ENCODE results near the gene LRIG3.

DNA sequence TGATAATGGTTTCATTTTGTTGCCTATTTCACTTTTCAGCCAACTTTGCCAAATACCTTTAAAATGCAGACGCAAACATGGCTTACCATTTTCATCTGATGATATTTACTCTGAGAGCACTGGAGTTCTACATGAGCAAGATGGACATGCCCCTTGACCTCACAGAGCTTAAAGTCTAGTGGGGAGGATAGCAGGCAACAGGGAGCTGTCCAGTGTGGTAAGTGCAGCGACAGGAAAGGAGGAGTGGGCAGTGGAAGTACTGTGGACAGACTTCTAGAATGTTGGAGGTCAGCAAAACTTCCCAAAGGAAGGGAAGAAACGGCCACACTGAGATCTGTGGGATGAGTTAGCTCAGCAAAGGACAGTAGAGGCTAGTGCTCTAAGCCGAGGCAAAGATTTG, 25.3 kb downstream of the LRIG3 start:
- no peak for TF ChIP-seq POLR2A (IDR thresholded peaks at IDR 0.05)
- TF ChIP-seq, protein P1, sequence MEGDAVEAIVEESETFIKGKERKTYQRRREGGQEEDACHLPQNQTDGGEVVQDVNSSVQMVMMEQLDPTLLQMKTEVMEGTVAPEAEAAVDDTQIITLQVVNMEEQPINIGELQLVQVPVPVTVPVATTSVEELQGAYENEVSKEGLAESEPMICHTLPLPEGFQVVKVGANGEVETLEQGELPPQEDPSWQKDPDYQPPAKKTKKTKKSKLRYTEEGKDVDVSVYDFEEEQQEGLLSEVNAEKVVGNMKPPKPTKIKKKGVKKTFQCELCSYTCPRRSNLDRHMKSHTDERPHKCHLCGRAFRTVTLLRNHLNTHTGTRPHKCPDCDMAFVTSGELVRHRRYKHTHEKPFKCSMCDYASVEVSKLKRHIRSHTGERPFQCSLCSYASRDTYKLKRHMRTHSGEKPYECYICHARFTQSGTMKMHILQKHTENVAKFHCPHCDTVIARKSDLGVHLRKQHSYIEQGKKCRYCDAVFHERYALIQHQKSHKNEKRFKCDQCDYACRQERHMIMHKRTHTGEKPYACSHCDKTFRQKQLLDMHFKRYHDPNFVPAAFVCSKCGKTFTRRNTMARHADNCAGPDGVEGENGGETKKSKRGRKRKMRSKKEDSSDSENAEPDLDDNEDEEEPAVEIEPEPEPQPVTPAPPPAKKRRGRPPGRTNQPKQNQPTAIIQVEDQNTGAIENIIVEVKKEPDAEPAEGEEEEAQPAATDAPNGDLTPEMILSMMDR (IDR thresholded peaks at IDR 0.05), result no peak

Data from esophagus squamous epithelium (tissue), 4 donors.